Astrocyte of the spinal cord (primary cell): ENCODE data around the gene METTL1.

Experiments
- DNase-seq: peaks from one replicate; pipeline ENCODE4 v3.0.0; 2011; ENCODE audit warnings: low read depth, low spot score
- H3K4me3 ChIP-seq: 2 replicates; pipeline ENCODE4 v1.5.1; 2011; ENCODE audit warnings: low read depth, mild to moderate bottlenecking, low read length, moderate library complexity
- in situ Hi-C: cut with HindIII; loops from 2 replicates; pipeline ENCODE4 v1.10.0; 2017; ENCODE audit warnings: low sequenced_read_pairs
- TF ChIP-seq, protein P1 (sequence below): IDR thresholded peaks from 2 replicates; pipeline ENCODE4 v1.5.1; 2012; ENCODE audit warnings: low read depth, mild to moderate bottlenecking, low read length, inconsistent platforms

The METTL1 gene

DNA sequence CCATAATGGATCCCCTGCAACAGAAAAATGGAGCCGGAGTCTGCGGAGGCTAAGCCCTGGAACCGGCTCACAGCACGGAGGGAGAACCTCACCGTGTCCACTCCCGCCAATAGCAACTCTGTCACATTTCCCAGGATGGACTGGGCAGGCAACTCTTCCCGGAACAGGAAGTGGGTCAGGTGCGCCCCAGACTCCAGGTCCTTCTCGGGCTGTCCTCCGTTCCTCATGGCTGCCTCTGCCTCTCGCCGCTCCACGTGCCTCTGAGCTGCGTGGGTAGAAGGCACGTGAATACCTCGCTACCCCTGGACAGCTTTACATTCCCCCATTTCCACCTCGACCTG, 7.3 kb downstream of the METTL1 start:
- DNase-seq, result no peak
- H3K4me3 ChIP-seq, result no peak overlapping the region
- TF ChIP-seq, protein P1, sequence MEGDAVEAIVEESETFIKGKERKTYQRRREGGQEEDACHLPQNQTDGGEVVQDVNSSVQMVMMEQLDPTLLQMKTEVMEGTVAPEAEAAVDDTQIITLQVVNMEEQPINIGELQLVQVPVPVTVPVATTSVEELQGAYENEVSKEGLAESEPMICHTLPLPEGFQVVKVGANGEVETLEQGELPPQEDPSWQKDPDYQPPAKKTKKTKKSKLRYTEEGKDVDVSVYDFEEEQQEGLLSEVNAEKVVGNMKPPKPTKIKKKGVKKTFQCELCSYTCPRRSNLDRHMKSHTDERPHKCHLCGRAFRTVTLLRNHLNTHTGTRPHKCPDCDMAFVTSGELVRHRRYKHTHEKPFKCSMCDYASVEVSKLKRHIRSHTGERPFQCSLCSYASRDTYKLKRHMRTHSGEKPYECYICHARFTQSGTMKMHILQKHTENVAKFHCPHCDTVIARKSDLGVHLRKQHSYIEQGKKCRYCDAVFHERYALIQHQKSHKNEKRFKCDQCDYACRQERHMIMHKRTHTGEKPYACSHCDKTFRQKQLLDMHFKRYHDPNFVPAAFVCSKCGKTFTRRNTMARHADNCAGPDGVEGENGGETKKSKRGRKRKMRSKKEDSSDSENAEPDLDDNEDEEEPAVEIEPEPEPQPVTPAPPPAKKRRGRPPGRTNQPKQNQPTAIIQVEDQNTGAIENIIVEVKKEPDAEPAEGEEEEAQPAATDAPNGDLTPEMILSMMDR, result no peak
- in situ Hi-C loops, result no loop called here

DNA sequence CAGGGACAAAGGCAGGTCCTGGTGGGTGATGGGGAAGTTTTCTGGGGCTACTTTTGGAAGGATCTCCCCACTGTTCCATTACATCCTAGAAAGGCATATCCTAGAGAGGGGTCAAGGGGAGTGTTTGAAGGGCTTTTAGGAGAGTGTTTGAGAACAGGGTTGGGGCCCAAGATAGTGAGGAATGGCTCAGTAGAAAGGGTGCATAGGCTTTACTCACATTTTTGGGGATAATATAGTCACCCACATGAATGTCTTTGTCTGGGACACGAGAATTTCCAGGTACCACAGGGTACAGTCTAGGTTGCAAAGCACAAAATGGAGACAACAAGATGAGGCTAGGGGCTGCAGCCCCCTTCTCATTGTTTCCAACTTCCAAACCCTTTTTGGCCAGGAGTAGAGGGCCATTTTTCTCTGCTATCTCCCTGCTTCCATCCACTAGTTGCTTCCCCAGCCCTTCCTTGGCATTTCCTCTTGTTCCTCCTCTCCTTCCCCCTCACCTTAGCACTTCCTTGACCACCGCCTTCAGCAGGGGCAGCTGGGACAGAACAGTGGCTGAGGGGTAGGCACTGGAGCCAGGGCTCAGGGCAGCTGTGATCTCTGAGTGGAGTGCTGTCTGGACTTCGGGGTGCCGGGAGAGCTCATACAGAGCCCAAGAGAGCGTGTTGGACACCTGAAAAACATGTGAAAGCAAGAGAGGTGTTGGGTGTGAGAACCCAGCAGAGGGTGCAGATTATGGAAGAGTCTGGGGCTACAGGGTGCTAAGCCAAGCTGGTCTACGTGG, 7.8 kb downstream of the METTL1 start:
- DNase-seq, result no peak
- no peak overlapping the region for H3K4me3 ChIP-seq
- in situ Hi-C loops, result no loop called here
- TF ChIP-seq, protein P1, result no peak

DNA sequence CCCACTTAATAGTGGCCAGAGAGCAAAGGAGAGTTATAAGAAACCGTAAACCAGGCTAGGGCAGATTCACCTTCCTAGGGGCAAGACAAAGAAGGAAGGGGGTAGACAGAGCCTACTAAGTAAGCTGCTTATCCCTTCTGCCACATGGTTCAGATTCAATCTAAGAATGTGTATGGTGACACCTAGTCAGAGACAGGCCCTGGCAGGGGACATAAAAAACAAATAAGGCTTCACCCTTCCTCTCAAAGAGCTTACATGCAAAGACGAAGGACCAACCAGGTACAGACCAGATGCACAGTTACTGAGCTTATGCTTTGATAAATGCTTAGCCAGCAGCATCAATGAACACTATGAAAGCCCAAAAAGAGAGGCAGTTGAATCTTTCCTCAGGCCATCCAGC, 9.4 kb downstream of the METTL1 start:
- H3K4me3 ChIP-seq, result no peak overlapping the region
- TF ChIP-seq, protein P1, result no peak

DNA sequence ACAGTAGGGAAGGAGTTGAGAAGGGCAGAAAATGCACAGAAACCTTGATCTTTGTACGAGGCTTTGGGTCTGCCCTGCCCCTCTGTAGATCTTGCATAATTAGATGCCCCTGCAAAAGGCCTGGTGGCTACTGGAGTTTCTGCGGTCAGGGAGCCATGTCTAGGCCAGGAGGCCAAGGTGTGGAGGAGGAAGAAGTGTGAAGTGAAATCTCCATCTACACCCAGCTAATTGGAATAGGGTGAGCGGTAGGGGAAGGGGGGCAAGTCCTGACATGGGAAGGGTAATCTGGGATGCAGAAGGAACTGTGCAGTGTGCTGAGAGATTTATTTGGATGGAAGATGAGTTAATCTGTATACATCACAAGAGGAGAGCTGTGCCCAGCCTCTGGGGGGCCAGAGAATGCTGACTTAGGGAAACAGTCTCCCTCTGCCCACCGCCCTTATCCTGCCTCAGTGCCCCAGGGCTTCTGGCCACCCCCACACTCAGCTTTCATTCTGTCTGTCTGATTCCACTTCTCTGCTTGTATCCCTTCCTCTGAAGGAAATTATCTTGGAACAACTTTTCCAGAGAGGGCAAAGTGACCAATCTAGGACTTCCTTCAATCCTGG, 10.4 kb downstream of the METTL1 start:
- TF ChIP-seq, protein P1, result no peak
- DNase-seq, result no peak
- in situ Hi-C loops, result no loop called here
- H3K4me3 ChIP-seq, result no peak overlapping the region

More for the DNA sequence above, 9.4 kb downstream of the METTL1 start:
- DNase-seq, result no peak
- in situ Hi-C loops, result no loop called here

DNA sequence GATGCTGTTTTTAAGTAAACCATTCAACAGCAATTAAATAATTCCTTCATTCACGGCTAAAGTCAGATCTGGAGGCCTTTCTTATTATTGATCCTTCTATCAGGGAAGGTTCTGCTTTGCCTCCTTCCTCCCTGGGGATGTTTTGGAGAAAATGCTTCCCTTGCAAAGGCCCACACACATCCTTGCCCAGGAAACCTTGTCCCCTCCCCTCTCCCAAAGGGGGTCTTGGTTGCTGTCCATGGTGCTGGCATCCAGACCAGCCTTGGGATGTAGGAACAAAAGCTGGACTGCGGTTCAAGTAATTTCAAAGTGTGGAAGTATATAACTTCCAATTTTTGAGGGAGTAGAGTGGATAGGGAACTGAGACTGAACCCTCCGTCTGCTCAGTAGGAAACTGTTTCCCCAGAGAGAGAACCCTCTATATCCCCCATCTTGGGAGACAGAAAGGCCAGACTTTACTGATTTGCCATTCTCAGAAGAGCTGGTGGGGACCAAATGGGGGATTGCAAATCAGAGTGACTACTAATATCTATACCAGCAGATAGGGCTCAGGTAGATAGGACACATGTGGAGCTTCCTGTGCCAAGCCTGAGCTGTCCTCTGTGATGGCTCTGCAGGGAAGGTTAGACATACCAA, 11.4 kb downstream of the METTL1 start:
- H3K4me3 ChIP-seq, result no peak overlapping the region
- no peak for DNase-seq
- in situ Hi-C loops, result no loop called here
- TF ChIP-seq, protein P1, result no peak

DNA sequence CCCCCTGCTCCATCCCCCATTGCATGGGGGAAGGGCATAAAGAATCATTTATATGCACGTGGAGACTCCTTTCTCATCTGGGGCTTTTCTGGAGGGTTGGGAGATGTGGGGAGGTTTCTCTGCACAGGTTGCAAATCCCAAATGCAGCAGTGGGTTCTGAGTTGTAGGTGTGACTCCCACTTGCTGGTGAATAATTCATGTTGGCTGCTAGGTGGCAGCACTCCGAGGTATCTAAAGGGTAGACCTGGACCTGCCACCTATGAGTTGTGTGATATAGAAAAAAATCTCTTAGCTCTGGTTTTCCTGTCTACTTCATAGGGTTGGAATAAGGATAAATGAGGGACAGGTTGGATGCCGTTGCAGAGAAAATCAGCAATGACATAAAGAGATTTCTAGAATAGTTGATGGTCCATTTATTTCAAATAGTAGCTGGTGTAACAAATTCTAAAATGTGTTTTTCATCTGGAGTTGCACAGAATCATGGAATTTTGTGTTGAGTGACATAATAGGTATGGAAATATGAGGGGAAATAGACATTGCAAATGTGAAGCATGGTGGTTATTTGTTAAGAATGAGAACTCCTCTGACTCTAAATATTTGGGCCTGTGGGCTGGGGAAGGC, 12.4 kb downstream of the METTL1 start:
- DNase-seq, result no peak
- in situ Hi-C loops, result no loop called here
- TF ChIP-seq, protein P1, result peak; percentile 46
- H3K4me3 ChIP-seq, result no peak overlapping the region
